ENCODE results near the gene HDAC9. TPM values are rescaled to one million over a fixed set of nuclear protein-coding genes. Genes with fewer than 3 reads are reported as not detected.
A peak's percentile ranks its signal among the peaks of the same experiment; 100 is the strongest.

The HDAC9 gene
- total and polyA plus RNA-seq, 2 donors (not counting 1 experiment from before 2014, with no cell fraction given), result 2.9 to 7.9 TPM

DNA sequence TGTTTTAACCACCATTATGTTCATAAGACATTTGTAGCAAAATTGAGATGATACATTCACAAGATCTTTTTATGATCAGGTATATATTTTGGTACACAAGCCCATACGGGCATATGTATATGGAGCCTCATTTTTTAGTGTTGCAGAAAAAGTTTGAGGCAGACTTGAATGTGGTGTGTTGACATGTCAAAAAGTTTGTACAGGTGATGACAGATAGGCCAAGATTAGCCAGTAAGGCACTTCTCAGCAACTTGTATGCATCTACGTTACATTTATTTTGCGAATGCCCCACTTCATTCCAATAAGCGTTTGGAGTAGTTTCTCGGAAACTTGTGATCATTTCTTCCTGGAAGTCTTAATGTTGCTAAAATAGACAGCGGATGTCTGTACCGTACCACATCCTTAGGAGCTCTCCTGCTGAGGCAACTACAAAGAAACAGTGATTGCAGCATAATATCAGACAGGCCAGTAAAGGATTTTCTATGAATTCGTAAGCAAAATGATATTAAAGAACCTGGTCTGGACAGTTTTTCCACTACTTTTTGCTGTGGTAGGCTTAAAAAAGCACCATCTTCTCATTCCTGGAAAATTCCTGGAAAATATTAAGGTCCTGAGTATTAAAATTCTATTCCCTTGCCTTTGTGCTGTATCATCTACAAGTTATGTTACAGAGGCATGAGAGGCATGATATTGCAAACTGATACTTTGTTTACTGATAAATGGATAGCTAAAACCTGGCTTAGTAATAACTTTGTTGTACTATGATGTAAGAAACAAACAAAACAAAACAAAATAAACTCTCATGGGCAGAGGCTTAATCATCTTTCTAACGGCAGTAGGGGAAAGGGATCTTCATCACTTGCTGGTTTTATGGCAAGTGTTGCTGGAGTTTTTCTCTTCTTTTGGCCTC lies 153.6 kb downstream of the HDAC9 start:
- no peak for DNase-seq (ENCODE audit: low read depth in 2 of 2)
- Histone ChIP-seq H3K4me2 (ENCODE audit: extremely low read depth, insufficient read depth, low read length) (no peak overlapping the region), H3K4me3 (replicated peaks in 1 of 4; ENCODE audit: control extremely low read depth in 1 of 4, insufficient read depth in 1 of 4, low read depth in 3 of 4, low read length in 4 of 4) (no peak overlapping the region), H3K9me3 (ENCODE audit: control insufficient read depth, insufficient read depth, low read depth, low read length) (no peaks in the 10 kb centered on the region), H4K20me1 (ENCODE audit: control insufficient read depth, extremely low read depth, insufficient read depth, low read length) (no peaks in the 10 kb centered on the region), H3K27ac (ENCODE audit: insufficient read depth, low read length) (no peak overlapping the region), H3K4me1 (ENCODE audit: control insufficient read depth, extremely low read depth, insufficient read depth, low read length) (no peaks in the 10 kb centered on the region), H3K36me3 (ENCODE audit: control insufficient read depth, insufficient read depth, low read length) (no peaks in the 10 kb centered on the region), H3K79me2 (ENCODE audit: control insufficient read depth, insufficient read depth, low read length) (no peaks in the 10 kb centered on the region), H3K9ac (ENCODE audit: insufficient read depth, low read length) (no peak overlapping the region), H2AFZ (ENCODE audit: low read length) (no peak overlapping the region), H3K27me3 (ENCODE audit: control insufficient read depth, insufficient read depth, low read length) (no peaks in the 10 kb centered on the region)
- TF ChIP-seq EZH2 (IDR thresholded peaks at IDR 0.05; ENCODE audit: low read length, missing control alignments), result no peak
- TF ChIP-seq, protein P1, sequence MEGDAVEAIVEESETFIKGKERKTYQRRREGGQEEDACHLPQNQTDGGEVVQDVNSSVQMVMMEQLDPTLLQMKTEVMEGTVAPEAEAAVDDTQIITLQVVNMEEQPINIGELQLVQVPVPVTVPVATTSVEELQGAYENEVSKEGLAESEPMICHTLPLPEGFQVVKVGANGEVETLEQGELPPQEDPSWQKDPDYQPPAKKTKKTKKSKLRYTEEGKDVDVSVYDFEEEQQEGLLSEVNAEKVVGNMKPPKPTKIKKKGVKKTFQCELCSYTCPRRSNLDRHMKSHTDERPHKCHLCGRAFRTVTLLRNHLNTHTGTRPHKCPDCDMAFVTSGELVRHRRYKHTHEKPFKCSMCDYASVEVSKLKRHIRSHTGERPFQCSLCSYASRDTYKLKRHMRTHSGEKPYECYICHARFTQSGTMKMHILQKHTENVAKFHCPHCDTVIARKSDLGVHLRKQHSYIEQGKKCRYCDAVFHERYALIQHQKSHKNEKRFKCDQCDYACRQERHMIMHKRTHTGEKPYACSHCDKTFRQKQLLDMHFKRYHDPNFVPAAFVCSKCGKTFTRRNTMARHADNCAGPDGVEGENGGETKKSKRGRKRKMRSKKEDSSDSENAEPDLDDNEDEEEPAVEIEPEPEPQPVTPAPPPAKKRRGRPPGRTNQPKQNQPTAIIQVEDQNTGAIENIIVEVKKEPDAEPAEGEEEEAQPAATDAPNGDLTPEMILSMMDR (conservative IDR thresholded peaks at IDR 0.05 in 1 of 2, IDR thresholded peaks at IDR 0.05 in 1 of 2; ENCODE audit: low read depth in 1 of 2, low read length in 2 of 2), result no peak

DNA sequence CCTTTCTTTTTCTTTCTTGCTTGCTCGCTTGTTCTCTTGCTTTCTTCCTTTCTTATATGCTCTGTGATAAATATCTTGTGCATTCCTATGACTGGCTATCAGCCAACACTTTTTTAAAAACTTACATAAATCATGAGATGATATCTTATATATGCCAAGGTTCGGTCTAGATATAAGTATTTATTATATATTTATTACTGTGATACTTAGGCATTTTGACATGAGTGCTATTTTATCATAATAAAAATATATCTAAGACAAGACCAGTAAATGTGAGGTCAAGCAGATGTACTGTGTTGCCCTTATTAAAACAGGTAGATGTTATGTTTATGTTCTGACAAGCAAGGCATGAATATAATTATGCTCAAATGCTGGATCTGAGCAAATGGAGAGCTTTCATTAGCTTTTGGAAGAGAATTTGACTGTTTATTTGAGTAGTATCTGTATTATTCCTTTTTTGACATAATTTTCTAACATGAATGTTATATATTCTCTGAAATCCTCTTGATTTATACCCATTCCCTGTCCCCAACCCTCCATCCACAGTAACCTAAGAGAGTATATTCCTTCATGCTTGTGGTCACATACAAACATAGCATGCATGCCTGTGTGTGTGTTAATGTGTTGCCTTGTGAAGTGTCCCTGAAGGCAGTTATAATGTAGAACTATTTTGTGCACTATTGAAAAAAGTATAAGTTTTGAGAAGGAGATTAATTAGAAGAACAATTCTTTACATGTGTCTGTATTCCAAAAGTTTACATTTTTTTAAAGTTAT lies 158.0 kb downstream of the HDAC9 start:
- no peaks in the 10 kb centered on the region for H3K9me3 ChIP-seq (ENCODE audit: control insufficient read depth, insufficient read depth, low read depth, low read length)
- no peaks in the 10 kb centered on the region for H3K27me3 ChIP-seq (ENCODE audit: control insufficient read depth, insufficient read depth, low read length)
- no peak overlapping the region for H2AFZ ChIP-seq (ENCODE audit: low read length)
- H3K27ac ChIP-seq (ENCODE audit: insufficient read depth, low read length), result no peak overlapping the region
- no peaks in the 10 kb centered on the region for H3K79me2 ChIP-seq (ENCODE audit: control insufficient read depth, insufficient read depth, low read length)
- no peaks in the 10 kb centered on the region for H3K4me1 ChIP-seq (ENCODE audit: control insufficient read depth, extremely low read depth, insufficient read depth, low read length)
- no peak overlapping the region for H3K4me3 ChIP-seq (replicated peaks in 1 of 4; ENCODE audit: control extremely low read depth in 1 of 4, insufficient read depth in 1 of 4, low read depth in 3 of 4, low read length in 4 of 4)
- no peak overlapping the region for H3K4me2 ChIP-seq (ENCODE audit: extremely low read depth, insufficient read depth, low read length)
- H3K36me3 ChIP-seq (ENCODE audit: control insufficient read depth, insufficient read depth, low read length), result no peaks in the 10 kb centered on the region
- TF ChIP-seq, protein P1 (conservative IDR thresholded peaks at IDR 0.05 in 1 of 2, IDR thresholded peaks at IDR 0.05 in 1 of 2; ENCODE audit: low read depth in 1 of 2, low read length in 2 of 2), result no peak
- TF ChIP-seq EZH2 (IDR thresholded peaks at IDR 0.05; ENCODE audit: low read length, missing control alignments), result no peak
- peak in 1 of 2 donors; percentile 32 for DNase-seq (ENCODE audit: low read depth in 2 of 2)
- H4K20me1 ChIP-seq (ENCODE audit: control insufficient read depth, extremely low read depth, insufficient read depth, low read length), result no peaks in the 10 kb centered on the region
- H3K9ac ChIP-seq (ENCODE audit: insufficient read depth, low read length), result no peak overlapping the region

DNA sequence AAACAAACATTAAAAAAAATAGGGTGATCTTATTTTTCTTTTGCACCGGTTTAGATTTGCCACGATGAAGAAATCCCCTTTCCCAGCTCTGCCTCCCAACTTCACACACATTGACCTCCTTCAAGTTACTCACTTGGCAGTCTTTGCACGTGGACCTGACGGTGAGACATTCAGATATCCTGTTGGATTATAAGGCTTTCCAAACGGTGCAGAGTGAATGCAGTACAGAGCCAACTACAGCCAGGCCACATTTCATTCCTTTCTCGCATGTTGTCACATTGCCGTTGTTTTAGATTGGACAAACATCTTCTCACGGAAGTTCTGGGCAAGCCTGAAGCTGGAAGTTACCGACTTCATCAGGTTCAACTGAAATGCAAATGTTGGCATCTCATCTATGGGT lies 159.2 kb downstream of the HDAC9 start:
- H3K36me3 ChIP-seq (ENCODE audit: control insufficient read depth, insufficient read depth, low read length), result no peaks in the 10 kb centered on the region
- no peak for TF ChIP-seq EZH2 (IDR thresholded peaks at IDR 0.05; ENCODE audit: low read length, missing control alignments)
- TF ChIP-seq, protein P1 (conservative IDR thresholded peaks at IDR 0.05 in 1 of 2, IDR thresholded peaks at IDR 0.05 in 1 of 2; ENCODE audit: low read depth in 1 of 2, low read length in 2 of 2), result no peak

More for the DNA sequence above, 159.2 kb downstream of the HDAC9 start:
- H2AFZ ChIP-seq (ENCODE audit: low read length), result no peak overlapping the region
- H3K9ac ChIP-seq (ENCODE audit: insufficient read depth, low read length), result no peak overlapping the region
- H3K27me3 ChIP-seq (ENCODE audit: control insufficient read depth, insufficient read depth, low read length), result no peaks in the 10 kb centered on the region
- H3K27ac ChIP-seq (ENCODE audit: insufficient read depth, low read length), result no peak overlapping the region
- no peaks in the 10 kb centered on the region for H3K79me2 ChIP-seq (ENCODE audit: control insufficient read depth, insufficient read depth, low read length)
- no peaks in the 10 kb centered on the region for H4K20me1 ChIP-seq (ENCODE audit: control insufficient read depth, extremely low read depth, insufficient read depth, low read length)
- DNase-seq (ENCODE audit: low read depth in 2 of 2), result no peak
- H3K4me3 ChIP-seq (replicated peaks in 1 of 4; ENCODE audit: control extremely low read depth in 1 of 4, insufficient read depth in 1 of 4, low read depth in 3 of 4, low read length in 4 of 4), result no peak overlapping the region
- H3K9me3 ChIP-seq (ENCODE audit: control insufficient read depth, insufficient read depth, low read depth, low read length), result no peaks in the 10 kb centered on the region
- H3K4me1 ChIP-seq (ENCODE audit: control insufficient read depth, extremely low read depth, insufficient read depth, low read length), result no peaks in the 10 kb centered on the region
- no peak overlapping the region for H3K4me2 ChIP-seq (ENCODE audit: extremely low read depth, insufficient read depth, low read length)

All from fibroblast of lung (primary cell).